ENCODE measurements around the gene MYRIP.

The MYRIP gene

GRCh38 chr3:39982665-39983357, 173.4 kb downstream of the MYRIP start:
- Histone ChIP-seq H3K4me3 (ENCODE audit: low read length) (no peak overlapping the region), H3K9me3 (ENCODE audit: control insufficient read depth, insufficient read depth, low read length) (no peaks in the 10 kb centered on the region), H3K36me3 (ENCODE audit: control insufficient read depth, insufficient read depth, low read length) (no peaks in the 10 kb centered on the region), H3K27ac (ENCODE audit: low read length) (no peak overlapping the region), H3K27me3 (ENCODE audit: control insufficient read depth, insufficient read depth, low read length) (no peaks in the 10 kb centered on the region), H3K4me1 (ENCODE audit: control insufficient read depth, insufficient read depth, low read length) (no peaks in the 10 kb centered on the region)
- no CpG with 5 or more reads among the region's 7 CpGs for WGBS (ENCODE audit: insufficient coverage, insufficient read length)
- no peak for DNase-seq (ENCODE audit: low read depth, low spot score)

- Histone ChIP-seq H3K36me3 (ENCODE audit: control insufficient read depth, insufficient read depth, low read length) (no peaks in the 10 kb centered on the region), H3K4me1 (ENCODE audit: control insufficient read depth, insufficient read depth, low read length) (no peaks in the 10 kb centered on the region), H3K27me3 (ENCODE audit: control insufficient read depth, insufficient read depth, low read length) (no peaks in the 10 kb centered on the region), H3K4me3 (ENCODE audit: low read length) (no peak overlapping the region), H3K27ac (ENCODE audit: low read length) (no peak overlapping the region), H3K9me3 (ENCODE audit: control insufficient read depth, insufficient read depth, low read length) (0 out of 2 replicates have a peak, but pooled peaks cover 1% of the 10 kb centered on the region)
- no CpG with 5 or more reads among the region's 3 CpGs for WGBS (ENCODE audit: insufficient coverage, insufficient read length)
- DNase-seq (ENCODE audit: low read depth, low spot score), result no peak
These were observed 180.3 kb downstream of the MYRIP start for GRCh38 chr3:39989746-39990145.

GRCh38 chr3:39990532-39990931, 181.1 kb downstream of the MYRIP start:
- no peaks in the 10 kb centered on the region for H3K36me3 ChIP-seq (ENCODE audit: control insufficient read depth, insufficient read depth, low read length)
- H3K4me1 ChIP-seq (ENCODE audit: control insufficient read depth, insufficient read depth, low read length), result no peaks in the 10 kb centered on the region
- H3K27ac ChIP-seq (ENCODE audit: low read length), result no peak overlapping the region
- DNase-seq (ENCODE audit: low read depth, low spot score), result peak; percentile 52
- no peaks in the 10 kb centered on the region for H3K27me3 ChIP-seq (ENCODE audit: control insufficient read depth, insufficient read depth, low read length)
- no peak overlapping the region for H3K4me3 ChIP-seq (ENCODE audit: low read length)
- no CpG with 5 or more reads among the region's 1 CpG for WGBS (ENCODE audit: insufficient coverage, insufficient read length)
- H3K9me3 ChIP-seq (ENCODE audit: control insufficient read depth, insufficient read depth, low read length), result 0 out of 2 replicates have a peak, but pooled peaks cover 1% of the 10 kb centered on the region

GRCh38 chr3:40008796-40009195, 199.4 kb downstream of the MYRIP start:
- Histone ChIP-seq H3K27ac (ENCODE audit: low read length) (no peak overlapping the region), H3K9me3 (ENCODE audit: control insufficient read depth, insufficient read depth, low read length) (no peaks in the 10 kb centered on the region), H3K36me3 (ENCODE audit: control insufficient read depth, insufficient read depth, low read length) (no peaks in the 10 kb centered on the region), H3K27me3 (ENCODE audit: control insufficient read depth, insufficient read depth, low read length) (no peaks in the 10 kb centered on the region), H3K4me1 (ENCODE audit: control insufficient read depth, insufficient read depth, low read length) (no peaks in the 10 kb centered on the region), H3K4me3 (ENCODE audit: low read length) (no peak overlapping the region)
- no peak for DNase-seq (ENCODE audit: low read depth, low spot score)
- no CpG with 5 or more reads among the region's 3 CpGs for WGBS (ENCODE audit: insufficient coverage, insufficient read length)

GRCh38 chr3:40009991-40010390, 200.6 kb downstream of the MYRIP start:
- H3K27ac ChIP-seq (ENCODE audit: low read length), result no peak overlapping the region
- WGBS (ENCODE audit: insufficient coverage, insufficient read length), result no CpG with 5 or more reads among the region's 2 CpGs
- H3K4me3 ChIP-seq (ENCODE audit: low read length), result no peak overlapping the region
- H3K9me3 ChIP-seq (ENCODE audit: control insufficient read depth, insufficient read depth, low read length), result no peaks in the 10 kb centered on the region
- H3K36me3 ChIP-seq (ENCODE audit: control insufficient read depth, insufficient read depth, low read length), result no peaks in the 10 kb centered on the region
- DNase-seq (ENCODE audit: low read depth, low spot score), result no peak
- no peaks in the 10 kb centered on the region for H3K27me3 ChIP-seq (ENCODE audit: control insufficient read depth, insufficient read depth, low read length)
- H3K4me1 ChIP-seq (ENCODE audit: control insufficient read depth, insufficient read depth, low read length), result no peaks in the 10 kb centered on the region

- no peak overlapping the region for H3K4me3 ChIP-seq (ENCODE audit: low read length)
- no peak for DNase-seq (ENCODE audit: low read depth, low spot score)
- no peaks in the 10 kb centered on the region for H3K4me1 ChIP-seq (ENCODE audit: control insufficient read depth, insufficient read depth, low read length)
- H3K36me3 ChIP-seq (ENCODE audit: control insufficient read depth, insufficient read depth, low read length), result no peaks in the 10 kb centered on the region
- H3K9me3 ChIP-seq (ENCODE audit: control insufficient read depth, insufficient read depth, low read length), result no peaks in the 10 kb centered on the region
- no peaks in the 10 kb centered on the region for H3K27me3 ChIP-seq (ENCODE audit: control insufficient read depth, insufficient read depth, low read length)
- H3K27ac ChIP-seq (ENCODE audit: low read length), result no peak overlapping the region
- WGBS (ENCODE audit: insufficient coverage, insufficient read length), result no CpG with 5 or more reads among the region's 3 CpGs
These were observed 203.0 kb downstream of the MYRIP start for GRCh38 chr3:40012381-40012780.

- no peaks in the 10 kb centered on the region for H3K4me1 ChIP-seq (ENCODE audit: control insufficient read depth, insufficient read depth, low read length)
- no peak for DNase-seq (ENCODE audit: low read depth, low spot score)
- no peaks in the 10 kb centered on the region for H3K9me3 ChIP-seq (ENCODE audit: control insufficient read depth, insufficient read depth, low read length)
- no peaks in the 10 kb centered on the region for H3K27me3 ChIP-seq (ENCODE audit: control insufficient read depth, insufficient read depth, low read length)
- H3K36me3 ChIP-seq (ENCODE audit: control insufficient read depth, insufficient read depth, low read length), result no peaks in the 10 kb centered on the region
- no peak overlapping the region for H3K4me3 ChIP-seq (ENCODE audit: low read length)
- no CpG with 5 or more reads among the region's 3 CpGs for whole genome bisulfite sequencing (ENCODE audit: insufficient coverage, insufficient read length)
- no peak overlapping the region for H3K27ac ChIP-seq (ENCODE audit: low read length)
These were observed 207.0 kb downstream of the MYRIP start for GRCh38 chr3:40016391-40016790.

GRCh38 chr3:40018369-40018768, 209.0 kb downstream of the MYRIP start:
- DNase-seq (ENCODE audit: low read depth, low spot score), result no peak
- no CpG with 5 or more reads among the region's 2 CpGs for WGBS (ENCODE audit: insufficient coverage, insufficient read length)
- Histone ChIP-seq H3K27ac (ENCODE audit: low read length) (no peak overlapping the region), H3K9me3 (ENCODE audit: control insufficient read depth, insufficient read depth, low read length) (no peaks in the 10 kb centered on the region), H3K27me3 (ENCODE audit: control insufficient read depth, insufficient read depth, low read length) (no peaks in the 10 kb centered on the region), H3K4me3 (ENCODE audit: low read length) (no peak overlapping the region), H3K4me1 (ENCODE audit: control insufficient read depth, insufficient read depth, low read length) (no peaks in the 10 kb centered on the region), H3K36me3 (ENCODE audit: control insufficient read depth, insufficient read depth, low read length) (no peaks in the 10 kb centered on the region)

- no peak overlapping the region for H3K4me3 ChIP-seq (ENCODE audit: low read length)
- H3K36me3 ChIP-seq (ENCODE audit: control insufficient read depth, insufficient read depth, low read length), result no peaks in the 10 kb centered on the region
- DNase-seq (ENCODE audit: low read depth, low spot score), result no peak
- no CpG with 5 or more reads among the region's 3 CpGs for WGBS (ENCODE audit: insufficient coverage, insufficient read length)
- no peak overlapping the region for H3K27ac ChIP-seq (ENCODE audit: low read length)
- no peaks in the 10 kb centered on the region for H3K9me3 ChIP-seq (ENCODE audit: control insufficient read depth, insufficient read depth, low read length)
- H3K27me3 ChIP-seq (ENCODE audit: control insufficient read depth, insufficient read depth, low read length), result no peaks in the 10 kb centered on the region
- no peaks in the 10 kb centered on the region for H3K4me1 ChIP-seq (ENCODE audit: control insufficient read depth, insufficient read depth, low read length)
These were observed 210.0 kb downstream of the MYRIP start for GRCh38 chr3:40019376-40019775.

- no peak for DNase-seq (ENCODE audit: low read depth, low spot score)
- Histone ChIP-seq H3K36me3 (ENCODE audit: control insufficient read depth, insufficient read depth, low read length) (no peaks in the 10 kb centered on the region), H3K4me3 (ENCODE audit: low read length) (no peak overlapping the region), H3K9me3 (ENCODE audit: control insufficient read depth, insufficient read depth, low read length) (peaks cover 2% of the 10 kb centered on the region), H3K4me1 (ENCODE audit: control insufficient read depth, insufficient read depth, low read length) (no peaks in the 10 kb centered on the region), H3K27ac (ENCODE audit: low read length) (no peak overlapping the region), H3K27me3 (ENCODE audit: control insufficient read depth, insufficient read depth, low read length) (no peaks in the 10 kb centered on the region)
- no CpG with 5 or more reads among the region's 2 CpGs for WGBS (ENCODE audit: insufficient coverage, insufficient read length)
These were observed 211.3 kb downstream of the MYRIP start for GRCh38 chr3:40020689-40021088.

- Histone ChIP-seq H3K27me3 (ENCODE audit: control insufficient read depth, insufficient read depth, low read length) (no peaks in the 10 kb centered on the region), H3K4me1 (ENCODE audit: control insufficient read depth, insufficient read depth, low read length) (no peaks in the 10 kb centered on the region), H3K9me3 (ENCODE audit: control insufficient read depth, insufficient read depth, low read length) (peaks cover 2% of the 10 kb centered on the region), H3K36me3 (ENCODE audit: control insufficient read depth, insufficient read depth, low read length) (no peaks in the 10 kb centered on the region), H3K27ac (ENCODE audit: low read length) (no peak overlapping the region), H3K4me3 (ENCODE audit: low read length) (no peak overlapping the region)
- WGBS (ENCODE audit: insufficient coverage, insufficient read length), result no CpG with 5 or more reads among the region's 1 CpG
- no peak for DNase-seq (ENCODE audit: low read depth, low spot score)
These were observed 211.9 kb downstream of the MYRIP start for GRCh38 chr3:40021338-40021737.

Measured in iPS DF 6.9 (cell line).